HG02870 (cell line): ENCODE measurements around the gene AQP11.
"Not testable (repeated sequence)": the region's sequence is repeated elsewhere in the genome, so short reads cannot be mapped to it uniquely, and the experiment has no call there.

Experiments
- ATAC-seq: cut with Tn5 transposase; IDR thresholded peaks from one replicate; pipeline ENCODE4 v1.9.1; 2021; ENCODE audit warnings: mild to moderate bottlenecking, moderate library complexity; ENCODE audit not compliant: unreplicated experiment

The AQP11 gene

DNA sequence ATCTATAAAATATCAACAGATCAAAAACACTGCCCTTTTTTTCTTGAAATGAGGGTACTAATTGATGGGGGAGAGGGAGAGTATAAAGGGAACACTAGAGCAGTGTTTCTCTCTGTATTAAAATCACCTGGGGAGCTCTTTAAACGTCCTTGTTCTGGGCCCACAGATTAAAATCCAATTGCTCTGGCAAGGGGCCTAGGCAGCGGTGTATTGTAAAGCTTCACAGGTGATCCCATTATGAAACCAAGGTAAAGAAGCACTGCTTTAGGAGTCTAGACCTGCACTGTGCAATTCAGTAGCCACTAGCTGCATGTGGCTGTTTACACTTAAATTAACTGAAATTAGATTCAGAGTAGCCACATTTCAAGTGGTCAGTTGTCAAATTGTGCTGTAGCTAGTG is 3.0 kb downstream of the AQP11 start:
- no peak for ATAC-seq

DNA sequence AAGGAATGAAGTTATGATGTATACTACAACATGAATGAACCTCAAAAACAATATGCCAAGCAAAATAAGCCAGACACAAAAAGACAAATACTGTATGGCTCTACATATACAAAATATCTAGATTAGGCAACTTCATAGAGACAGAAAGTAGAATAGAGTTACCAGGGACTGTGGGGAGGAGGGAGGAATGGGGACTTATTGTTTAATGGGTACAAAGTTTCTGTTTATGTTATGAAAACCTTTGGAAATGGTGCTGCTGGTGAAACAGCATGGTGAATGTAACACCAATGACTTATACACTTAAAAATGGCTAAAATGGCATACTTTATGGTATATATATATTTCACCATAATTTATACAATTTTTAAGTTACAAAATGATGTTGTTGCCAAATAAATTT is 4.1 kb downstream of the AQP11 start:
- no peak for ATAC-seq

DNA sequence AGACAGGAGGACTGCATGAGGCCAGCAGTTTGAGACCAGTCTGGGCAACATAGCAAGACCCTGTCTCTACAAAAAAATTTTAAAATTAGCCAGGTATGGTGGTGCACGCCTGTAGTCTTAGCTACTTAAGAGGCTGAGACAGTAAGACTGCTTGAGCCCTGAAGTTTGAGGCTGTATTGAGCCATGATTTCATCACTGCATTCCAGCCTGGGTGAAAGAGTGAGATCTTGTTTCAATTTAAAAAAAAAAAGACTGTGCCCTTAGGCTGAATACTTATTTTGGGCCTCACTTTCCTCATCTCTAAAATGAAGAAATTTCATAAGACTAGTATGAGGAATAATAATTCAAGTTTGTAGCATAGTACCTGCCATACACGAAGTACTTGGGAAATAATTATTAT is 6.9 kb downstream of the AQP11 start:
- ATAC-seq: no peak

DNA sequence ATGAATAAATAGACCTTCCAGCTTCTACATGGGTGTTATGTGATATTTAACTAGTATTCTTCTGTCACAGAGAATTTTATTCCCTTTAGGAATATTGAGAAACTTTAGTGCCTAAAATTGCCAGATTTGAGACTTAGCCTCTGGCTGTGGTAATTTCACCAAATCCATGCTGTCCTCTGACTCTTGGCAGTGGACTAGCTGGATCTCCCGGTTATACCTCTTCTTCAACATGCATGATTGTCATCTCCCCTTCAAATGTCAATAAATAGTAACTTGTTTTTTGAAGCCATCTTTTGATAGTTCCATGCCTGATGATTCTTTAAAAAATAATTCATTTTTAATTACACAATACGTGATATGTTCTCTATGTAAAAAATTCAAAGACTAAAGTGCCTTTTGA is 8.4 kb downstream of the AQP11 start:
- no peak for ATAC-seq

DNA sequence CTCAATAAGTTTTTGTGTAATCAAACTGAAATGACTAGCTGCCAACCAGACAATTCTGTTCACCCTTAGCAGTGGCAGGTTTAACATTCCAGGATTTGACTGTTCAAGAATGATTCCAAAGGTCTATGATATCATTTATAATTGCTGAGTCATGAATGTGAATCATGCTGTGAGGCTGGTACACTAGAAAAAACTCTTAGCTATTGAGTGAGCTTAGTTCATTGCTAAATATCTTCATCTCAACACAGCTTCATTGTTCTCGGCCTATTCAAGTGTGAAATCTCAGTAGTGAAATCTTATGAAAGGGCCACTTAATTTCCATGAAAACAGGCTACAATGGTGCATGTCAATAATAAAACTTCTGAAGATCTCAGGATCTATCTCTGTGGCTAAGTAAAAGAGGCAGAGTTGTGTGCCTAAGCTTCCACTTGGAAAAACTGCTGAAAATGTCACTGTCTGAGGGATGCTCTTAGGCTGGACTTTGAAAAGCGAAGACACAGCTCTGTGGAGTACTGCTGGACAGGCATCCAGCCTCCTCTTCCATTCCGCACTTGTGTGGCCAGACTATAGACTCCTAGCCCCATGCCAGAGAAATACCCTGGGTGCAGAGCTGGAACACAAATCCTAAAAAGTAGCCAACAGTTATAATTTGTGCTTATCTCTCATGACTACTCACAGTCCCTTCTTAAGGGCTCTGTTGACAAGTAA is 12.8 kb downstream of the AQP11 start:
- ATAC-seq: no peak

DNA sequence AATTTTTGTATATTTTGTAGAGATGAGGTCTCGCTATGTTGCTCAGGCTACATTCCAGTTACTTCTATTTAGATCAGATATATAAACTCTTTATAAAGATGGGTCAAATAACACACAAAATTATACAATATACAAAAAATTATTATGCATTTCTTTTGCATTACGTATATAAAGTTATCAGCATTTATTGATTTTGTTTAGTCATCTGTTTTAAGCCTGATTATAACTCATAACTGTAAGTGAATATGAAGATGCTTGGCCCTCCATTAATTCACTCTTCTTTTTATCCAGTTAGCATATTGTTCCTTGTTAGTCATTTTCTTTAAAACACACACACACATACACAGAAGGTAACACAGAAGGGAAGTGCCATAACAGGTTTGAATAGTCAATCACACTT is 14.5 kb downstream of the AQP11 start:
- ATAC-seq: no peak

DNA sequence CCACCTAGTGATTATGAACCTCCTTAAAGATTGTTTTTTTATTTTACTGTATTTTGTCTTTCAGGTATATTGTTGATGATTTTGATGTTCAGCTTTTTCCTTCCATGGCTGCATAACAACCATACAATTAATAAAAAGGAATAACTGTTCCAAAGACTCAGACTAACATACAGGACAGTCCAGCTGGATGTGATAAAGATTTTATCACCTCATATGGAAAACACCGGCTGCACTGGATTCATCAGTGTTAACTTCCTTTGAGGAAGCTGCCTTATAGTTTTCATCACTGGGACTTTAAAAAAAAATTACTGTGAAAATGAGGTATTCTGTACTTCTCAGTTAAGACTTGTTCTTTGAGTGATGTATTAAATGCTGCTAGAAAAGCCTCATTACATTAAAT is 19.5 kb downstream of the AQP11 start:
- no peak for ATAC-seq

DNA sequence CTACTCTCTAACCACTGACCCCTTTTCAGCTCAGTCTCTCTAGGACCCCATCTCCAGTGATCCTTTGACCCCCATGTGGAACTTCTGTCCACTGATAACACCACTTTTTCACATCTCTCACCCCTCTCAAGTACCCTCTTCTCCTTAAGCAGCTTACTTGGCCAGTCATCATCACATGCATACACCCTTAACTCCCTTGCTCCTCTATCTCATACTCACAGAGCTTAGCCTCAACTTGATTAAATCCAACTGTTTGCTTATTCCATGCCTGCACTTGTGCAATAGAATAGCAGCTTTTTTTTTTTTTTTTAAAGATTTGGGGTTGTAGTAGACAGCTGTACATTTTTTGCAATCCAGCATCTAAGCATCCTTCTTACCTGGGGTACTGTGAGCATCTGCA is 22.2 kb downstream of the AQP11 start:
- ATAC-seq: no peak

DNA sequence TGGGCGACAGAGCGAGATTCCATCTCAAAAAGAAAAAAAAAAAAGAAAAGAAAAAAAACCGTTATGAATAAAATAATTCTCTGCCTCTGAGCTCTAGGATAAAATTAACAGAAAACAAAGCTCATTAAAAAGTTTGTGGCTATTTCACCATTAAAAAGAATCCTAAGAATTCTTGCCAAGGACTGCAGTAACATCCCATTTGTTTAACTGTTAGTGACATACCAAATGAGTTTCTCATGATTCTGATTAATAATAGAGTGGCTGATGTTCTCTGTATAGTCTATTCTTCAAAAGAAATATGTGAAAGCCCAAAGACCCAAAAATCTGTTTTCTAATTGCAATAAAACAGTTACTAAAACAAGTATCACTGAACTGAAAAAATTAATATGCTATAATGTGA is 28.1 kb downstream of the AQP11 start:
- ATAC-seq: no peak

DNA sequence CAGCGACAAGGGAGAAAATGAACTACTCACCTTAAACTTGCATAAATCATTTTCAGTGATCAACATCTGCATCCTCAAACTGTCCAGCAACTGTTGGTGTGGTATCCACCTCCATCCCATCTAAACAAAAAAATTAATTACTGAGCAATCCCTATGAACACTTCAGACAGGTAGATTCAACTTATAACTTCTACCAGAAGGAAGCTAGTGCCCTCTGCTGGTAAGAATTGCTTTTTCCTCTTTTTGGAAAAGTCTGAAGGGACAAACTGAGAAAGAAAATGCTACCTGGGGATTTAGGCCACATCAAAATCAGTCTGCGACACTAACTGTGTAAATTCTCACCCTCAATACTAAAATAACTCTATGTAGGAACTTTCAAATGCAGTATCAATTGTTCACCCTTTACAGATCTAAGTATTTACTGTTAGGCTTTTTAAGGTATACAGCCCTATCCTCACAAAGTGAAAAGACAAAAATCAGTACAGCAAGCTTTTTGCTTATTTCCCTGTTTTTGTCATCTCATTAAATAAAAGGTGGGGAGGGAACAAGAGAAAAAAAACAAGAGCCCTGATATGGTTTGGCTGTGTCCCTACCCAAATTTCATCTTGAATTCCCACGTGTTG is 29.9 kb downstream of the AQP11 start:
- ATAC-seq: no peak

DNA sequence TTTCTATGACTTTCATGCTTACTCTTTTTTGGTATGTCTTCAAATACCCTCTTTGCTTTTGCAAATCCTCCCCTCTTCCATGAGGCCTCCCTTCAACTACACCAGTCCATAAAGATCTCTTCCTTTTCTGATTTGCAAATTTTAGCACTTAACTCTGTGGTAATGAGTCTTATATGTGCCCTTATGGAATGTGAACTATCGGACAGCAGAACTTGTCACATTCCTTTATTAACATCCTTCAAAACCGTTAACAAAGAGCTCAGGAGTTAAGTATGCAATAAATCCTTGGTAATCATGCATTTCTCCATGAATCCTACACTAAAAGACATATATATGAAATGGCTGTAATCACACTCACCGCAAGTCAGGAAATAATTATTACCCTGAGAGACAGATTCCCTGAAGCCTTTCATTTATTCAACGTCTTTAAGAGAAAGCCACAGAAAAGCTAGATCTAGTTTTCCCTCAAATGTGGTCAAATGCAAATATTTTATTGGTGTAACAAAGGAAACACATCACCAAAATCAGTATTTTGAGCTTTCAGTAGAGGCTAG is 40.5 kb downstream of the AQP11 start:
- no peak for ATAC-seq

DNA sequence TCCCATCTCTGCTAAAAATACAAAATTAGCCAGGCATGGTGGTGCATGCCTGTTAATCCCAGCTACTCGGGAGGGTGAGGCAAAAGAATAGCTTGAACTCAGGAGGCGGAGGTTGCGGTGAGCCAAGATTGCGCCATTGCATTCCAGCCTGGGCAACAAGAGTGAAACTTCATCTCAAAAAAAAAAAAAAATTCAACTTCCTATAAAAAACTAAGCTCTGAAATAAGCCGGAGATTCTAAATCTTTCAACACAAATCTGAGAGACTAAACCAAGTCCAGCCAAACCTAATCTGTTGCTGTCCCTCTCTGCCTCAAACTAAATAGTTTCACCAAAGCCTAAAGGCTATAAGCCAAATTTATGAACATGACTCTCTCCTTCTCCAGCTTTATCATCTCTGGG is 44.2 kb downstream of the AQP11 start:
- not testable (repeated sequence) for ATAC-seq

DNA sequence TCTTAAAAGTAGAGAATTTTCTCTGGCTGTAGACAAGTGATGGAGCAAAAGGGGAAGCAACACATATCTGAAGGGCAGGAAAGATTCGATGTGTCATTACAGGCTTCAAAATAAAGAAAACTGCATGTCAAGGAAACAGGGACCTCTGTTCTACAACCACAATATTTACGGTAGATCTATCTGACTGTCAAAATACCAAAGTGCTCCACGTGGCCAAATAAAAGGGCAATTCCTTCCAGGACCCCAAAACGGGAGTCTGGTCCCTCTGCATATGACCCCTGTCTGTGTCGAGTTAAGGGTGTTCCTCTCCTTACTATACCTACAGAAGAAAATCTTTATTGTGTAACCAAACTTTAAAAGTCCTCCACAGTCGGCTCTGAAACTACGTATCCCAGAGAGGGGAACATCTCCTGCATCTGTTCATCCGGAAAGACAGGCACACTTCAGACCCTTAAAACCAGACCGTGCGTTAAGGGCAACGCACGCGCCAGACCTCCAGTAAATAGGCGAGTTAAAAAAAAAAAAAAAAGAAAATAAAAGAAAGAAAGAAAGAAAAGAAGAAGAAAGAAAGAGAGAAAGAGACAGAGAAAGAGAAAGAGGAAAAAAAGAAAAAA is 47.1 kb downstream of the AQP11 start:
- ATAC-seq: no peak

DNA sequence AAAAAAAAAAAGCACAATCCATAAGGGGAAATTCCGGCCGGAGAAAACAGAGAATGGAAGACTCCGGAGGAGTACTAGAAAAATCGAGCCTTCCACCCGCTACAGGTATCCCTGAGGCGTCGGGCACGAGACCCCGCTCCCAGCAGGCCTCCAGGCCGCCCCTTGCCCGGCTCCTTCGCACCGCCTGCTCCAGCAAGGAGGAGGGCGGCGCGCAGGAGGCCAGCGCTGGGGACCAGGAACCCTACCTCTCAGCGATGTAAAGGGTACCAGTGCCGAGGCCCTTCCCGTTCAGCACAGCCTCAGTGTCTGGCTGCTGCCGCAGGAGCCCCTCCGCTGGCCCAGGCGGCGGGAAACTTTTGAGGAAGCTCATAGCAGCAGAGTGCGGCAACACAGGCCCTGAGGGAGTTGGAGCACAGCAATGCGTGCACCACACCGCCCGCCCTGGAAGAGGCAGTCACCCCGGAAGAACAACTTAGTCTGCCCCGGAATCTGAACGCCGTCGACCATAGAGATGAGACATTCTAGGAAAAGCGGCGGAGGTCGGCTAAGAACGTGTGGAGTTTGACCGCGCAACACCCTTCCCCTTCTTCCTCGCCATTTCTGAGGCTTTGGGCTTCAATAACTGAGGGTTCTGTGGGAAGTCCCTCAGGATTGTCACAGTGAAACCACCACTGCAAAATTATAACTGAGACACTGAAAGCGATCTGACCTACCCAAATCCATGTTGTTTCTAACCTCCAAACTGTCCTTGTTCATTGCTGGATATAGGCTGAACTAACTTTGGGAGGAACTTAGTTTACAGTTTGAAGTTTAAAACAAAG is 47.8 kb downstream of the AQP11 start, which contains the start of gene CLNS1A:
Gene CLNS1A (minus strand): TSS at position 450 of the 821 bp plus-strand sequence. CDS start 80 bp downstream, at position 370.
- ATAC-seq: peak; percentile 96

DNA sequence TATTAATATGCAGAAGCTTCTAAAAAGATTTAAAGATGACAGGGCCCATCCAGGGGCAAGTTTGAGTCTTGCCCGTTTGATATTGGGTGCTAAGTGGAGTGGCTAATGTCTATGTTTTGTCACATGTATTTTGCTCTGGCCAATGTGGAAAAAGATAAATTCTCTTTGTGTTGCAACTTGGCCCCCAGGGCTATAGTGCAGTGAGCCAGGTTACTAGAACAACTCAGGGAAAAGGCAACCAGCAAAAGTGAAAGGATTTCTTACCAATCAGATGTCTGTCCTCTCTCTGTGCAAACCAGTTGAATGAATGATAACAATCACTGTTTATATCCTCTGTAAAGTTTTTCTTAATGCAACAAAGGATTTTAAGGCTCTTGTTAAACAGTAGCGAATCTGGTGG is 52.5 kb downstream of the AQP11 start:
- ATAC-seq: no peak

DNA sequence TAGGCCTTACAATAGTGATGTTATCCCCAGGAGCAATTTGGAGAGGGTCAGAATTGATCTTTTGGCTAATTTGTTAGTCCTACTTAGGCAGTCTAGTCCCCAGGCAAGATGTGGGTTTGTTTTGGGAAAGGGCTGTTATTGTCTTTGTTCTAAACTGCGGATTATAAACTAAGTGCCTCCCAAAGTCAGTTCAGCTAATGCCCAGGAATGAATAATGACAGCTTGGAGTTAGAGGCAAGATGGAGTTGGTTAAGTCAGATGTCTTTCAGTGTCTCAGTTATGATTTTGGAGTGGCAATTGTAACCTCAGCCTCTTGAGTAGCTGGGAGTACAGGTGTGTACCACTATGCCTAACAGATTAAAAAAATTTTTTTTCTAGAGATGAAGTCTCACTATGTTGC is 55.1 kb downstream of the AQP11 start:
- no peak for ATAC-seq

DNA sequence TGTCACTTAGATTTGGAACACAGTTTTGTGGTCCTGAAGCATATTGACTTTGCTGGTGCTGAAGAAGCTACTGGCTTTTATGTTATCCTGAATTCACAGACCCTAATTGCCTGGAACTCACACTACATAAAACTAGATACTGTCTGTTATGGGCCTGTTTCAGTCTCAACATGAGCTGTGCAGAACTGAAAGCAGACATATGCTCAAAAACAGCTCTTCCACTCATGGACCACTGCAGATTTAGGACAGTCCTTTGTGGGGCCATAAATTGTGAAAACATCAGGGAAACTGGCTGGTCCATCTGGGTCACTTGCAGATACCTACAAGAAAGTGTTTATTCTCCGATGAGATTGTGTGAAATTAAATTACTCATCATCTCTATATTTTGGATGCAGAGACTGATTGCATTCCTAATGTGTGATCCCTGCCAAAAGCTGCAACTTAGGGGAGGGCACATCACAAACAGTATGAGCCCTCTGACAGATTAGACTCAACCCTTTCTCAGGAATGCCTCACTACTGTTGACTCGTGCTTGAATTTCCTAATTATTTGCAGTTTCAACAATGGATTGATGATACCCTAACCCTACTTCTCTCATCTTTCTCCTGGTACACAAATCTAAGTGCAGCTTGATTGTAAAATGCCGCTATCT is 58.0 kb downstream of the AQP11 start:
- ATAC-seq: no peak

DNA sequence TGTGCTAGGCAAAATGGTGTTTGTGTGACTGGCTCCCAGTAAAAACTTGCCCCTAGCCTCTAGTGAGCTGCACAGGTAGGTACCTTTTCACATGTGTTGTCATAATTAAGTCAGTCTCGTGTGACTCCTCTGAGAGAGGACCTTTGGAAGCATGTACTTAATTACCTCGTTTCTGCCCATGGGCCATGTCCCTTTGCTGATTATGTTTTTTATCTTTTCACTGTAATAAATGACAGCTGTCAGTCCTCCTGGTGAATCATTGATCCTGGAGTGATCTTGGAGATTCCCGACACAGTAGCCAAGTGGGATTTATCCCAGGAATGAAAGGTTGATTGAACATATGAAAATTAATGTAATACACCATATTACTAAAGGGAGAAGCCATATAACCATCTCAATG is 60.4 kb downstream of the AQP11 start:
- no peak for ATAC-seq

DNA sequence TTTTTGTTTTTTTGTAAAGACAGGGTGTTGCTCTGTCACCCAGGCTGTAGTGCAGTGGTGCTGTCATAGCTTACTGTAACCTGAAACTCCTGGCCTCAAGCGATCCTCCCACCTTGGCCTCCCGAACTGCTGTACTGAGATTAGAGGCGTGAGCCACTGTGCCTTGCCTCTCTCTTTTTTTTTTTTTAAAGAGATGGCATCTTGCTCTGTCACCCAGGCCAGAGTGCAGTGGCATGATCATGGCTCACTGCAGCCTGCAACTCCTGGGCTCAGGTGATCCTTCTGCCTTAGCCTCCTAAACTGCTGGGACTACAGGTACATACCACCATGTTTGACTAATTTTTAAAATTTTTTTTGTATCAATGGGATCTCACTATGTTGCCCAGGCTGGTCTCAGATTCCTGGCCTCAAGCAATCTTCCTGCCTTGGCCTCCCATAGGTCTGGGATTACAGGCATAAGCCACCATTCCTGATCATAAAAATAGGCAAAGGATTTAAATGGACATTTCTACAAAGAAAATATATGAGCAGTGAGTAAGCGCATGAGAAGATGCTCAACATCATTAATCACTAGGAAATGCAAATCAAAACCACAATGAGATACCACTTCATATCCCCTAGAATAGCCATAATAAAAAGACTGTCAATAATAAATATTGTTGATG is 65.1 kb downstream of the AQP11 start:
- no peak for ATAC-seq

DNA sequence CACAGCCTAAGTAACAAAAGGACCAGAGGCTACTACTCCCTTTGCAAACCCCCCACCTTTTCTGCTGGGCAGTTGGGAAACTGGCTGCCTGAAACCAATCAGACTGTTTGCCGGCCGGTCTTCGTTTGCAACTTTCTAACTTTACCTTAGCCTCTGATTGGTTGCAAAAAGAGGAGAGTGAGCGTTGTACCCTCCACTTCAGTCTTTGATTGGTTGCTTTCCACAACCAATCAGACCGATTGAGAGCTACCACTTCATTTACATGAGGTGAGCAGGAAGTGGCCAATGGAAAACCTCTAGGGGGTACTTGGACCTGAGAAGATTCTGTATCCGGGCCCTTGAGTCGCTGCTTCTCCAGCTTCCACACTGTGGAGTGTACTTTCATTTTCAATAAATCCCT is 66.6 kb downstream of the AQP11 start:
- no peak for ATAC-seq
